H1 (cell line): Measurements from ENCODE around the gene P4HA3. TPM values are rescaled to one million over a fixed set of nuclear protein-coding genes. Genes with fewer than 3 reads are reported as not detected.

Source experiments
- CTCF ChIA-PET: fragments of 300-600 bp; sonication (Branson Sonifier 250); formaldehyde crosslinking; loops from one replicate; lab custom pipeline; 2021; ENCODE audit not compliant: partially characterized antibody; lab: Charles Lee
- POLR2A ChIA-PET: fragments of 300-600 bp; sonication (Branson Sonifier 250); formaldehyde crosslinking; loops from one replicate; lab custom pipeline; 2021; ENCODE audit warnings: inconsistent platforms; ENCODE audit not compliant: partially characterized antibody; lab: Charles Lee
- DNase-seq, 2 experiments: peaks; one replicate each; pipeline versions ENCODE4 v3.0.0 to v3.0.0-alpha.2; 2010 to 2022; ENCODE audit warnings: low spot score in 2 of 2, low read depth in 1 of 2, mixed read lengths in 1 of 2
- FAIRE-seq: peaks from 2 replicates; lab custom pipeline; 2011; peaks lifted over from hg19 to GRCh38; lab: Jason Lieb, UNC
- H2AFZ ChIP-seq: 2 replicates; pipeline ENCODE4 v1.8.1; 2012; ENCODE audit warnings: low read length, inconsistent platforms
- H2AK5ac ChIP-seq: 2 replicates; pipeline ENCODE4 v1.6.1; 2013; ENCODE audit warnings: low read depth, low read length
- H2BK120ac ChIP-seq: replicated peaks from 2 replicates; pipeline ENCODE3; 2013; ENCODE audit warnings: low read depth, low read length, inconsistent platforms
- H2BK12ac ChIP-seq: 2 replicates; pipeline ENCODE4 v1.6.1; 2013; ENCODE audit warnings: low read depth, low read length
- H2BK15ac ChIP-seq: 2 replicates; pipeline ENCODE4 v1.6.1; 2013; ENCODE audit warnings: low read length
- H2BK20ac ChIP-seq: 2 replicates; pipeline ENCODE4 v1.6.1; 2013; ENCODE audit warnings: low read length
- H2BK5ac ChIP-seq: 2 replicates; pipeline ENCODE4 v1.6.1; 2013; ENCODE audit warnings: low read depth, low read length
- H3K14ac ChIP-seq: 2 replicates; pipeline ENCODE4 v1.6.1; 2013; ENCODE audit warnings: inconsistent platforms; ENCODE audit not compliant: insufficient read length
- H3K18ac ChIP-seq: 2 replicates; pipeline ENCODE4 v1.6.1; 2013; ENCODE audit warnings: low read length; ENCODE audit errors: extremely low read depth
- H3K23ac ChIP-seq: 2 replicates; pipeline ENCODE4 v1.6.1; 2013; ENCODE audit warnings: inconsistent platforms; ENCODE audit not compliant: insufficient read length
- H3K23me2 ChIP-seq: 2 replicates; pipeline ENCODE4 v1.6.1; 2013; ENCODE audit warnings: low read depth, low read length
- H3K27ac ChIP-seq: 2 replicates; pipeline ENCODE4 v1.6.1; 2011; ENCODE audit warnings: low read depth, low read length, inconsistent platforms
- H3K27me3 ChIP-seq, 4 experiments: replicated peaks in 1 of 4; 1 replicate in 1 of 4; 2 replicates in 3 of 4; pipeline versions ENCODE4 v1.6.1 to v1.8.1; 2011 to 2013; ENCODE audit warnings: low read length in 3 of 4, mild to moderate bottlenecking in 3 of 4, inconsistent platforms in 2 of 4, mixed read lengths in 2 of 4, moderate library complexity in 1 of 4; ENCODE audit not compliant: control insufficient read depth in 3 of 4, insufficient read depth in 3 of 4; ENCODE audit errors: extremely low read depth in 1 of 4
- H3K36me3 ChIP-seq, 4 experiments: 2 replicates each; pipeline versions ENCODE4 v1.6.1 to v1.8.1; 2011 to 2013; ENCODE audit warnings: mild to moderate bottlenecking in 4 of 4, low read length in 3 of 4, moderate library complexity in 2 of 4, control low read depth in 1 of 4, inconsistent platforms in 1 of 4; ENCODE audit not compliant: insufficient read depth in 4 of 4, control insufficient read depth in 2 of 4
- H3K4ac ChIP-seq: replicated peaks from 2 replicates; pipeline ENCODE3; 2013; ENCODE audit warnings: low read length, low read depth, mixed read lengths, inconsistent platforms; ENCODE audit not compliant: insufficient read length
- H3K4me1 ChIP-seq, 4 experiments: replicated peaks in 1 of 4; 1 replicate in 1 of 4; 2 replicates in 3 of 4; pipeline versions ENCODE4 v1.6.1 to v1.8.1; 2011 to 2013; ENCODE audit warnings: low read length in 3 of 4, inconsistent platforms in 2 of 4, mixed read lengths in 1 of 4; ENCODE audit not compliant: insufficient read depth in 4 of 4, control insufficient read depth in 3 of 4
- H3K4me2 ChIP-seq, 2 experiments: 2 replicates each; pipeline versions ENCODE4 v1.6.1 to v1.8.1; 2011 to 2013; ENCODE audit warnings: low read depth in 2 of 2, low read length in 2 of 2, control low read depth in 1 of 2, inconsistent platforms in 1 of 2, mild to moderate bottlenecking in 1 of 2; ENCODE audit not compliant: insufficient read depth in 1 of 2
- H3K4me3 ChIP-seq, 4 experiments: fragments of 200-600, 300-600 bp in 1 of 4; sonication (generic), shearing (Covaris generic), sonication (Bioruptor Twin) in 1 of 4; 2 replicates each; pipeline versions ENCODE4 v1.5.1 to v1.8.1; 2011 to 2016; ENCODE audit warnings: low read length in 4 of 4, low read depth in 3 of 4, control low read depth in 2 of 4, inconsistent platforms in 2 of 4, mild to moderate bottlenecking in 2 of 4, mixed read lengths in 1 of 4, moderate library complexity in 1 of 4; ENCODE audit not compliant: insufficient read depth in 2 of 4; ENCODE audit errors: extremely low read depth in 1 of 4
- H3K56ac ChIP-seq: replicated peaks from 2 replicates; pipeline ENCODE3; 2013; ENCODE audit warnings: low read depth, mild to moderate bottlenecking, mixed read lengths, low read length, inconsistent platforms; ENCODE audit not compliant: insufficient read length
- H3K79me1 ChIP-seq: 2 replicates; pipeline ENCODE4 v1.6.1; 2013; ENCODE audit warnings: low read depth, low read length, control low read depth
- H3K79me2 ChIP-seq, 2 experiments: 2 replicates each; pipeline versions ENCODE4 v1.6.1 to v1.8.1; 2012 to 2013; ENCODE audit warnings: low read length in 2 of 2, mild to moderate bottlenecking in 2 of 2, inconsistent platforms in 1 of 2; ENCODE audit not compliant: insufficient read depth in 2 of 2, control insufficient read depth in 1 of 2
- H3K9ac ChIP-seq, 4 experiments: replicated peaks in 1 of 4; 1 replicate in 1 of 4; 2 replicates in 3 of 4; pipeline versions ENCODE4 v1.6.1 to v1.8.1; 2011 to 2013; ENCODE audit warnings: low read depth in 3 of 4, low read length in 3 of 4, control low read depth in 2 of 4, mild to moderate bottlenecking in 2 of 4, moderate library complexity in 2 of 4, inconsistent platforms in 1 of 4; ENCODE audit errors: extremely low read depth in 1 of 4
- H3K9me3 ChIP-seq, 2 experiments: 2 replicates each; pipeline versions ENCODE4 v1.6.1 to v1.8.1; 2012 to 2013; ENCODE audit warnings: mild to moderate bottlenecking in 2 of 2, moderate library complexity in 2 of 2, control low read depth in 1 of 2, inconsistent platforms in 1 of 2, low read depth in 1 of 2, low read length in 1 of 2, mixed read lengths in 1 of 2; ENCODE audit not compliant: insufficient read depth in 2 of 2
- H4K20me1 ChIP-seq, 2 experiments: replicated peaks in 1 of 2; 2 replicates each; pipeline versions ENCODE3 to v1.8.1; 2011 to 2013; ENCODE audit warnings: inconsistent platforms in 2 of 2, low read length in 2 of 2, mild to moderate bottlenecking in 1 of 2; ENCODE audit not compliant: insufficient read depth in 2 of 2, control insufficient read depth in 1 of 2
- H4K5ac ChIP-seq: 2 replicates; pipeline ENCODE4 v1.6.1; 2013; ENCODE audit warnings: low read length, low read depth, mixed read lengths, inconsistent platforms; ENCODE audit not compliant: insufficient read length
- H4K8ac ChIP-seq: 2 replicates; pipeline ENCODE4 v1.8.0; 2013; ENCODE audit warnings: mild to moderate bottlenecking, moderate library complexity, low read length, inconsistent platforms; ENCODE audit not compliant: insufficient read depth; ENCODE audit errors: extremely low read depth
- H4K91ac ChIP-seq: replicated peaks from 2 replicates; pipeline ENCODE3; 2013; ENCODE audit warnings: low read length, mixed read lengths, inconsistent platforms; ENCODE audit not compliant: insufficient read length
- ASH2L ChIP-seq: fragments of 200-600, 300-600 bp; sonication (generic); IDR thresholded peaks from one replicate; pipeline ENCODE4 v1.7.1; 2017; ENCODE audit warnings: low read length
- ATF3 ChIP-seq: IDR thresholded peaks from 2 replicates; pipeline ENCODE4 v1.6.1; 2011; ENCODE audit warnings: low read depth, mild to moderate bottlenecking, low read length; ENCODE audit not compliant: insufficient read depth
- BCL11A ChIP-seq, 2 experiments: IDR thresholded peaks; one replicate each; pipeline ENCODE4 v1.6.1; 2011; ENCODE audit warnings: low read depth in 2 of 2, low read length in 2 of 2, mild to moderate bottlenecking in 2 of 2
- EGR1 ChIP-seq: IDR thresholded peaks from 2 replicates; pipeline ENCODE4 v1.6.1; 2011; ENCODE audit warnings: low read depth, low read length, borderline replicate concordance
- GTF2F1 ChIP-seq: IDR thresholded peaks from 2 replicates; pipeline ENCODE4 v1.6.1; 2012; ENCODE audit warnings: low read depth, low read length, improper control_type of control experiment, borderline replicate concordance
- HDAC2 ChIP-seq, 2 experiments: fragments of 300-600 bp in 1 of 2; sonication (generic) in 1 of 2; IDR thresholded peaks; 2 replicates each; pipeline ENCODE4 v1.6.1; 2011 to 2012; ENCODE audit warnings: low read depth in 2 of 2, low read length in 2 of 2, mild to moderate bottlenecking in 2 of 2, moderate library complexity in 2 of 2, borderline replicate concordance in 1 of 2, inconsistent platforms in 1 of 2
- JUN ChIP-seq: IDR thresholded peaks from 2 replicates; pipeline ENCODE4 v1.6.1; 2011; ENCODE audit warnings: low read depth, mild to moderate bottlenecking, improper control_type of control experiment, low read length
- MAFK ChIP-seq: IDR thresholded peaks from 2 replicates; pipeline ENCODE4 v1.6.1; 2012; ENCODE audit warnings: low read depth, mild to moderate bottlenecking, improper control_type of control experiment, low read length
- RXRA ChIP-seq: IDR thresholded peaks from 2 replicates; pipeline ENCODE4 v1.6.1; 2011; ENCODE audit warnings: low read depth, mild to moderate bottlenecking, low read length, moderate library complexity; ENCODE audit not compliant: insufficient read depth
- SIRT6 ChIP-seq: IDR thresholded peaks from one replicate; pipeline ENCODE4 v1.7.1; 2012; ENCODE audit warnings: low read length, inconsistent platforms
- TBP ChIP-seq: IDR thresholded peaks from 2 replicates; pipeline ENCODE4 v1.6.1; 2011; ENCODE audit warnings: low read depth, low read length, improper control_type of control experiment
- WGBS, 2 experiments: shearing (Covaris generic) in 1 of 2; methylation state at CpG; one replicate each; pipeline versions ENCODE4 v1.1.6 to v1.1.7; 2013 to 2015; ENCODE audit warnings: low lambda C conversion rate in 2 of 2, mixed read lengths in 2 of 2, inconsistent platforms in 1 of 2, low coverage in 1 of 2, missing lambda C conversion rate in 1 of 2; ENCODE audit not compliant: insufficient replicate concordance in 2 of 2, insufficient coverage in 1 of 2, insufficient read length in 1 of 2; ENCODE audit errors: extremely low coverage in 1 of 2, missing lambda C conversion rate in 1 of 2; 5-methylcytosine and 5-hydroxymethylcytosine counted together
- polyA plus RNA-seq, 7 experiments: library from polyadenylated mRNA; depleted of rRNA in 3 of 7; stranded (reverse) in 5 of 7; unstranded in 2 of 7; fragments of >200 nt in 5 of 7; fragments of 200-250 nt in 2 of 7; gene quantifications; 1 replicate in 5 of 7; 2 replicates in 1 of 7; 4 replicates in 1 of 7; pipeline versions ENCODE4 v1.2.1 to v1.2.3, GENCODE V29; 2011 to 2013; ENCODE audit warnings: missing spikeins in 2 of 7, mixed read lengths in 2 of 7
- total RNA-seq: library from RNA; stranded (reverse); fragmentation: NEBNext Ultra II Directional; extraction: Animal tissue kit (Norgen Biotek cat#: 25700); gene quantifications from 2 replicates; pipeline ENCODE4 v1.2.1, GENCODE V29; 2021

P4HA3 gene
- total and polyA plus RNA-seq, 2 of the 8 experiments (the other 6 are each of a cell fraction or from before 2014, with no cell fraction given) = 0.06 TPM; not detected in 1

GRCh38 chr11:74265256-74265655, 46.2 kb downstream of the P4HA3 start:
- H3K4ac ChIP-seq = no peak overlapping the region
- H3K4me2 ChIP-seq = no peak overlapping the region
- H3K9me3 ChIP-seq = no peaks in the 10 kb centered on the region
- H4K20me1 ChIP-seq = no peaks in the 10 kb centered on the region
- no peak overlapping the region for H2BK15ac ChIP-seq
- H3K18ac ChIP-seq = no peak overlapping the region
- DNase-seq (no peak), FAIRE-seq (no peak)
- H2BK12ac ChIP-seq = no peak overlapping the region
- H3K9ac ChIP-seq = no peak overlapping the region
- no peaks in the 10 kb centered on the region for H3K27me3 ChIP-seq
- no peaks in the 10 kb centered on the region for H3K79me2 ChIP-seq
- H3K27ac ChIP-seq = no peak overlapping the region
- H2AK5ac ChIP-seq = no peak overlapping the region
- WGBS, 2 experiments = 88% methylated on average over 1 of the region's 1 CpG; no CpG with 5 or more reads in 1 of the 2 experiments
- no peaks in the 10 kb centered on the region for H3K4me1 ChIP-seq
- no peak overlapping the region for H3K23ac ChIP-seq
- H3K79me1 ChIP-seq = no peaks in the 10 kb centered on the region; the same call in 1 of the 2 replicates
- H2BK120ac ChIP-seq = no peak overlapping the region
- H3K56ac ChIP-seq = no peak overlapping the region
- no peak overlapping the region for H3K4me3 ChIP-seq
- H3K23me2 ChIP-seq = no peaks in the 10 kb centered on the region
- H2AFZ ChIP-seq = no peak overlapping the region
- POLR2A ChIA-PET = no interaction called here
- no peaks in the 10 kb centered on the region for H3K36me3 ChIP-seq
- no peak overlapping the region for H3K14ac ChIP-seq
- CTCF ChIA-PET = interaction anchor here (0.5 to 1.7 kb wide), 4 partner anchors 9 to 58 kb away, joined by 3 to 12 read pairs (median 4); no protein-coding TSS in a partner anchor
- H4K8ac ChIP-seq = no peak overlapping the region
- no peak overlapping the region for H2BK20ac ChIP-seq
- no peak overlapping the region for H4K91ac ChIP-seq
- no peak overlapping the region for H2BK5ac ChIP-seq
- no peak overlapping the region for H4K5ac ChIP-seq
- TF ChIP-seq TBP (no peak), JUN (no peak), GTF2F1 (no peak), BCL11A (IDR thresholded peaks at IDR 0.05; ENCODE audit: low read depth in 2 of 2, low read length in 2 of 2) (no peak), MAFK (no peak), ATF3 (no peak), RXRA (no peak), ASH2L (no peak), EGR1 (no peak), HDAC2 (IDR thresholded peaks at IDR 0.05; ENCODE audit: borderline replicate concordance in 1 of 2, low read depth in 2 of 2, low read length in 2 of 2) (no peak), SIRT6 (no peak)
